ENCODE results near the gene PEAK1. TPM values are rescaled to one million over a fixed set of nuclear protein-coding genes. Genes with fewer than 3 reads are reported as not detected.

Gene PEAK1
- total RNA-seq, 1 experiment from 2014 or later = 21.2 TPM

GRCh38 chr15:77251662-77252061 lies 168.2 kb downstream of the PEAK1 start:
- no peak overlapping the region for H3K4me3 Mint-ChIP-seq
- no peaks in the 10 kb centered on the region for H3K9me3 ChIP-seq (ENCODE audit: control insufficient read depth, low read depth, low read length)
- peak overlapping the region in 1 of 3 experiments; percentile 82; a peak in 4 of 7 replicates for H3K27ac Mint-ChIP-seq
- no peak overlapping the region for H2BK20ac ChIP-seq (ENCODE audit: low read depth, low read length, poor library complexity, severe bottlenecking)
- no peak overlapping the region for H3K14ac ChIP-seq (ENCODE audit: insufficient read depth, low read length)
- H3K4me2 ChIP-seq (ENCODE audit: insufficient read depth, insufficient read length, low read length) = no peak overlapping the region
- no peak overlapping the region for H4K5ac ChIP-seq (ENCODE audit: insufficient read length, low read depth, low read length)
- no peak overlapping the region for H3K23ac ChIP-seq (ENCODE audit: insufficient read length, low read depth, low read length)
- no peak overlapping the region for H3K27ac ChIP-seq (ENCODE audit: insufficient read length, low read depth, low read length)
- no peaks in the 10 kb centered on the region for H3K27me3 ChIP-seq (ENCODE audit: insufficient read depth, low read length)
- H3K4me1 Mint-ChIP-seq = peaks cover 2 to 3% of the 10 kb centered on the region in 2 experiments; a peak in 3 of 4 replicates
- H2AK5ac ChIP-seq (ENCODE audit: insufficient read length, low read length) = no peak overlapping the region
- H3K4me1 ChIP-seq (ENCODE audit: insufficient read depth, low read length) = no peaks in the 10 kb centered on the region
- H2BK12ac ChIP-seq (ENCODE audit: insufficient read length, low read depth, low read length) = no peak overlapping the region
- H3K27me3 Mint-ChIP-seq (ENCODE audit: low read depth) = no peaks in the 10 kb centered on the region
- no peak overlapping the region for H3K18ac ChIP-seq (ENCODE audit: insufficient read length, low read depth, low read length)
- H2BK120ac ChIP-seq (ENCODE audit: low read depth, low read length, poor library complexity, severe bottlenecking) = no peak overlapping the region
- peak; percentile 47 for DNase-seq
- H4K8ac ChIP-seq (replicated peaks; ENCODE audit: insufficient read length, low read depth, low read length) = no peak overlapping the region
- no peak overlapping the region for H3K4ac ChIP-seq (ENCODE audit: low read depth, low read length)
- H2BK5ac ChIP-seq (ENCODE audit: insufficient read length, low read length) = no peak overlapping the region
- WGBS (ENCODE audit: extremely low coverage, insufficient read length, low lambda C conversion rate) = no CpG with 5 or more reads among the region's 2 CpGs
- peak overlapping the region; percentile 26 for H3T11ph ChIP-seq (ENCODE audit: low read length)
- H3K36me3 Mint-ChIP-seq (ENCODE audit: insufficient read depth in 1 of 3, low read depth in 3 of 3) = peaks cover 0 to 4% (median 2%) of the 10 kb centered on the region in 3 experiments; a peak in 1 of 7 replicates
- no peaks in the 10 kb centered on the region for H3K79me1 ChIP-seq (ENCODE audit: insufficient read depth, low read depth, low read length, poor library complexity, severe bottlenecking)
- H3K79me2 ChIP-seq (ENCODE audit: insufficient read depth, low read length) = no peaks in the 10 kb centered on the region
- H2BK15ac ChIP-seq (ENCODE audit: low read depth, low read length) = no peak overlapping the region
- H4K20me1 ChIP-seq (ENCODE audit: control insufficient read depth, insufficient read depth, insufficient read length) = no peaks in the 10 kb centered on the region
- H4K91ac ChIP-seq (ENCODE audit: insufficient read length, low read depth, low read length) = no peak overlapping the region
- H3K56ac ChIP-seq (ENCODE audit: insufficient read length, low read depth, low read length) = no peak overlapping the region
- TF ChIP-seq CTCF (conservative IDR thresholded peaks at IDR 0.05) = no peak
- H3K9me3 Mint-ChIP-seq = no peaks in the 10 kb centered on the region
- no peak overlapping the region for H3K9ac ChIP-seq (ENCODE audit: extremely low read depth, insufficient read length, low read length)
- H2AFZ ChIP-seq (ENCODE audit: low read length) = no peak overlapping the region
- H3K23me2 ChIP-seq (ENCODE audit: insufficient read length, low read depth, low read length, poor library complexity, severe bottlenecking) = no peaks in the 10 kb centered on the region

Data from H9 (cell line).